Endothelial cell of umbilical vein (primary cell): ENCODE results near the gene ISY1. TPM values are rescaled to one million over a fixed set of nuclear protein-coding genes. Genes with fewer than 3 reads are reported as not detected.

Experiments used
- BruUV-seq: library from RNA; stranded (reverse); fragments of 400-500 nt; replicated peaks from 2 replicates; lab custom pipeline; 2021; lab: Mats Ljungman, UMichigan
- CTCF ChIA-PET: fragments of 300-600, 350-600 bp; sonication (Branson Sonifier 250); formaldehyde crosslinking; loops from one replicate; lab custom pipeline; 2021; ENCODE audit warnings: antibody characterized with exemption, inconsistent platforms; lab: Charles Lee
- POLR2A ChIA-PET: fragments of 300-600, 350-600 bp; sonication (Branson Sonifier 250); formaldehyde crosslinking; loops from one replicate; lab custom pipeline; 2021; ENCODE audit warnings: antibody characterized with exemption, inconsistent platforms; lab: Charles Lee
- DNase-seq: peaks from one replicate; pipeline ENCODE4 v3.0.0-alpha.2; 2011; ENCODE audit warnings: low read depth, low spot score
- FAIRE-seq: peaks from 2 replicates; lab custom pipeline; 2011; peaks lifted over from hg19 to GRCh38; lab: Jason Lieb, UNC
- H2AFZ ChIP-seq: 2 replicates; pipeline ENCODE4 v1.6.0; 2012; ENCODE audit warnings: low read depth, low read length, control low read depth, inconsistent platforms
- H3K27ac ChIP-seq: 2 replicates; pipeline ENCODE4 v1.5.1; 2011; ENCODE audit warnings: low read depth, mild to moderate bottlenecking, control low read depth, low read length, moderate library complexity; ENCODE audit not compliant: insufficient read depth
- H3K27me3 ChIP-seq, 2 experiments: 2 replicates each; pipeline versions ENCODE4 v1.6.0 to v1.6.1; 2011; ENCODE audit warnings: low read length in 2 of 2, mixed read lengths in 1 of 2; ENCODE audit not compliant: control insufficient read depth in 2 of 2, insufficient read depth in 2 of 2
- H3K36me3 ChIP-seq, 2 experiments: 2 replicates in 1 of 2; 3 replicates in 1 of 2; pipeline ENCODE4 v1.5.1; 2011; ENCODE audit warnings: low read length in 2 of 2, mild to moderate bottlenecking in 1 of 2, moderate library complexity in 1 of 2; ENCODE audit not compliant: control insufficient read depth in 2 of 2, insufficient read depth in 2 of 2; ENCODE audit errors: extremely low read depth in 1 of 2
- H3K4me1 ChIP-seq: 3 replicates; pipeline ENCODE4 v1.5.1; 2011; ENCODE audit warnings: mild to moderate bottlenecking, low read length; ENCODE audit not compliant: control insufficient read depth, insufficient read depth; ENCODE audit errors: extremely low read depth
- H3K4me2 ChIP-seq: 2 replicates; pipeline ENCODE4 v1.6.1; 2011; ENCODE audit warnings: low read length, control low read depth, mixed read lengths; ENCODE audit not compliant: insufficient read depth
- H3K4me3 ChIP-seq, 3 experiments: fragments of 200-600 bp in 1 of 3; sonication (generic), shearing (Covaris generic) in 1 of 3; replicated peaks in 1 of 3; 2 replicates each; pipeline ENCODE4 v1.5.1; 2011 to 2016; ENCODE audit warnings: control low read depth in 3 of 3, low read length in 3 of 3, mild to moderate bottlenecking in 2 of 3, inconsistent platforms in 1 of 3, low read depth in 1 of 3, moderate library complexity in 1 of 3; ENCODE audit not compliant: insufficient read depth in 1 of 3
- H3K79me2 ChIP-seq: 2 replicates; pipeline ENCODE4 v1.6.0; 2012; ENCODE audit warnings: low read length, inconsistent platforms; ENCODE audit not compliant: control insufficient read depth, insufficient read depth
- H3K9ac ChIP-seq: replicated peaks from 2 replicates; pipeline ENCODE3; 2011; ENCODE audit warnings: low read length, control low read depth; ENCODE audit not compliant: insufficient read depth; ENCODE audit errors: extremely low read depth
- H3K9me1 ChIP-seq: replicated peaks from 3 replicates; pipeline ENCODE4 v1.6.0; 2011; ENCODE audit warnings: mild to moderate bottlenecking, low read length; ENCODE audit not compliant: control insufficient read depth, insufficient read depth; ENCODE audit errors: extremely low read depth
- H3K9me3 ChIP-seq: replicated peaks from 2 replicates; pipeline ENCODE4 v1.5.1; 2012; ENCODE audit warnings: low read length, inconsistent platforms; ENCODE audit not compliant: control insufficient read depth, insufficient read depth
- H4K20me1 ChIP-seq: replicated peaks from 2 replicates; pipeline ENCODE3; 2011; ENCODE audit warnings: mild to moderate bottlenecking, low read length; ENCODE audit not compliant: control insufficient read depth, insufficient read depth; ENCODE audit errors: extremely low read depth
- CTCF ChIP-seq, 2 donors: IDR thresholded peaks; 1 replicate in 1 of 2; 2 replicates in 1 of 2; pipeline ENCODE4 v1.5.1; 2011; ENCODE audit warnings: low read length in 2 of 2, mild to moderate bottlenecking in 2 of 2, moderate library complexity in 2 of 2, control low read depth in 1 of 2, inconsistent platforms in 1 of 2, low read depth in 1 of 2; ENCODE audit not compliant: insufficient read depth in 1 of 2; ENCODE audit errors: extremely low read depth in 1 of 2
- EZH2 ChIP-seq: IDR thresholded peaks from 2 replicates; pipeline ENCODE4 v1.6.1; 2012; ENCODE audit warnings: borderline replicate concordance, low read depth, mild to moderate bottlenecking, moderate library complexity, low read length, inconsistent platforms; ENCODE audit not compliant: severe bottlenecking
- FOS ChIP-seq: IDR thresholded peaks from 2 replicates; pipeline ENCODE4 v1.6.1; 2011; ENCODE audit warnings: mild to moderate bottlenecking, low read length, moderate library complexity, borderline replicate concordance; ENCODE audit not compliant: insufficient read depth
- GATA2 ChIP-seq: IDR thresholded peaks from 2 replicates; pipeline ENCODE4 v1.7.0; 2011; ENCODE audit warnings: low read depth, mild to moderate bottlenecking, moderate library complexity, mixed read lengths, low read length; ENCODE audit not compliant: insufficient read length, insufficient read depth
- JUN ChIP-seq: IDR thresholded peaks from 2 replicates; pipeline ENCODE4 v1.6.1; 2011; ENCODE audit warnings: borderline replicate concordance, low read depth; ENCODE audit not compliant: insufficient read length, insufficient read depth
- MAX ChIP-seq: IDR thresholded peaks from 2 replicates; pipeline ENCODE4 v1.6.1; 2011; ENCODE audit not compliant: insufficient read depth, insufficient read length
- MYC ChIP-seq: IDR thresholded peaks from one replicate; pipeline ENCODE4 v1.6.1; 2011; ENCODE audit warnings: mild to moderate bottlenecking, low read depth, low read length
- POLR2A ChIP-seq: IDR thresholded peaks from 2 replicates; pipeline ENCODE4 v1.6.1; 2012; ENCODE audit warnings: low read depth, mild to moderate bottlenecking, control low read depth, low read length
- POLR2AphosphoS5 ChIP-seq: IDR thresholded peaks from 2 replicates; pipeline ENCODE4 v1.6.1; 2012; ENCODE audit warnings: low read depth, mild to moderate bottlenecking, control low read depth, low read length, moderate library complexity; ENCODE audit not compliant: insufficient read depth
- dilution Hi-C: fragments of 300-500 bp; cut with MboI; formaldehyde crosslinking; loops from one replicate; pipeline ENCODE4 v1.15.0; 2019; ENCODE audit warnings: low sequenced_read_pairs; ENCODE audit not compliant: extremely low pct_ligation_motif_present
- intact Hi-C: fragments of 100-400 bp; cut with micrococcal nuclease; formaldehyde crosslinking; loops from one replicate; pipeline ENCODE4 v1.10.0; 2022
- polyA plus RNA-seq, 4 experiments: library from polyadenylated mRNA; depleted of rRNA in 3 of 4; stranded (reverse) in 3 of 4; unstranded in 1 of 4; fragments of >200 nt; gene quantifications; 2 replicates each; pipeline versions ENCODE4 v1.2.1 to v1.2.3, GENCODE V29; 2011 to 2012; ENCODE audit warnings: missing spikeins in 1 of 4
- total RNA-seq: library from RNA; stranded (reverse); gene quantifications from 2 replicates; pipeline ENCODE4 v1.2.3, GENCODE V29; 2021

ISY1 gene
- total and polyA plus RNA-seq, 2 donors (not counting 3 experiments of a cell fraction or from before 2014, with no cell fraction given), result 50.7 to 59.4 TPM

DNA sequence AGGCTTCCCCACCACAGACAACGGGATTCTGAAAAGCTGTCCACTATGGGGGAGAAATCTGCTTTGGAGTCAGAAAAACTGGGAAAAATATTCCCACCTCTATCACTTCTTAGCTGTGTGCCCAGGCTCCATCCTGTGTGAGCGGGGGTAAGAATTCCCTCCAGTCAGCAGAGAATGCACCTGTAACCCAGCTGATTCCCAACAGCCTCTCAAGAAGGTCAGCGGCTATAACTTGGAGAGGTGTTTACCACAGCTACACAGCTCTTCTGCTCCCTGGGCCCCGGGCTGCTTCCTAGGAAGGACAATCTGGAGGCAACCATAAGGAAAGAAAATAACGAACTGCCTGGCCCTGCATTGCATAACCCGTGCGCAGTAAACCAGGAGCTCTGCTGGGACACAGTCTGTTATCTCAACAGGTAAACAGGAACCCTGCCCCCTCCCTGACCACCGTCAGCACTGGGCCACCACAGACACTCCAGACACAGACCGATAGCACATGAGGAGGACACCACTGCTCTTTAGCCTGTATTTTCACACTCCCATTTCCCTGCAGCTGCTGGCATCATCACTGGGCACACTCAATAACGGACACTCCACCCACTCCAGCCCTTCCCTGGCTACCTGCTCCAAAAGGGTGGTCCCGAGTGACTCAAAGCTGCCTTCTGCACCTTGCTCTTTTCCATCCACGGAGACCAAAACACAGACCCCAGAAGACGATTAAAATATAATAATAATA, 41.3 kb downstream of the ISY1 start:
- no TSS peak for BruUV-seq
- Histone ChIP-seq H3K4me2 (peak overlapping the region; percentile 98), H3K9ac (peak overlapping the region; percentile 72), H4K20me1 (no peaks in the 10 kb centered on the region), H3K9me3 (no peaks in the 10 kb centered on the region), H3K79me2 (peaks cover 29% of the 10 kb centered on the region), H3K9me1 (no peaks in the 10 kb centered on the region), H3K36me3 (peaks cover 0 to 5% of the 10 kb centered on the region in 2 experiments), H3K27ac (no peak overlapping the region), H3K4me1 (peaks cover 27% of the 10 kb centered on the region), H3K4me3 (peak overlapping the region in 2 of 3 experiments; percentile 64 to 79), H3K27me3 (no peaks in the 10 kb centered on the region), H2AFZ (no peak overlapping the region)
- peak; percentile 31 for DNase-seq
- CTCF ChIA-PET, result interaction anchor here (2.0 to 4.5 kb wide), 4 partner anchors 67 to 149 kb away, joined by 7 to 79 read pairs (median 20); no protein-coding TSS in a partner anchor
- dilution Hi-C loops, result loop anchor here (25.0 kb wide), 1 partner anchor 207 kb away; no protein-coding TSS in a partner anchor
- TF ChIP-seq JUN (no peak), POLR2A (no peak), FOS (no peak), CTCF (IDR thresholded peaks at IDR 0.05; ENCODE audit: extremely low read depth in 1 of 2, insufficient read depth in 1 of 2, low read depth in 1 of 2, low read length in 2 of 2) (no peak), MAX (no peak), MYC (no peak), POLR2AphosphoS5 (no peak), GATA2 (no peak), EZH2 (no peak)
- FAIRE-seq, result peak; percentile 49
- POLR2A ChIA-PET, result no interaction called here
- intact Hi-C loops, result loop anchor here (1.0 to 2.0 kb wide), 3 partner anchors 63 to 125 kb away; partner anchors contain the start of gene CNBP
